Measurements from ENCODE around the gene DOK7.

The DOK7 gene

DNA sequence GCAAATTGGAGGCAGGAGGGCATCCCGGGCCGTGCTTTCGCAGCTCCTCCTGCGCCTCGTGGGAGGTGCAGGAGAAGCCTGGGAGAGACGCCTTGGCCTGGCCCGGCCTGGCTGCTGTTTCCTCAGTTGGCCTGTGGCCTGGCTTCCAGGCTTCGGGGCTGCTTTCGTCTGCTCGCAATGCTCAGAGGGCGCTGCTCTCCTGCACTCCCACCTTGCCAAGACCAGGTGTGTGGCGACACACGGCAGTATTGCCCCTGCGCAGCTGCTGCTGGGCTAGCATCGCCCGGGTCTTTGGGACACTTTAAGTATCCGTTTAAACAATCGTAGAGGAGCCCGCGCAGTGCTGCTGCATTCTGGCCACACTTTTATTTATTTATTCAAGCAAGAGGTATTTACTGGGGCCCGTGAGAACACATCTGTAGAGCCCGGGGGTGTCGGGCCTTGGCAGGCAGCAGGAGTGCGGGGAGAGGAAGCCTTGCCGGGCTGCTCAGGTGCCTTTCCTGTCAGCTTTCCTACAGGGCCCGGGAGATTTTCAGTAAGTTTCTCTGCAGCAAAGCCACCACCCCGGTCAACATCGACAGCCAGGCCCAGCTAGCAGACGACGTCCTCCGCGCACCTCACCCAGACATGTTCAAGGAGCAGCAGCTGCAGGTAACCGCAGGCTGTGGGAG, 47.5 kb upstream of the DOK7 start:
- H3K9me3 ChIP-seq (replicated peaks; ENCODE audit: insufficient read depth, low read length): no peaks in the 10 kb centered on the region
- no peak overlapping the region for H2AFZ ChIP-seq (ENCODE audit: low read length)
- no peak overlapping the region for H3K9ac ChIP-seq (ENCODE audit: low read length)
- no peaks in the 10 kb centered on the region for H3K27me3 ChIP-seq (replicated peaks; ENCODE audit: insufficient read depth, low read length)
- no peaks in the 10 kb centered on the region for H3F3A ChIP-seq (ENCODE audit: insufficient read depth, low read length)
- H3K9me2 ChIP-seq (replicated peaks; ENCODE audit: insufficient read depth, low read length): no peaks in the 10 kb centered on the region
- H3K4me3 ChIP-seq (ENCODE audit: low read length): no peak overlapping the region
- no peak overlapping the region for H3K27ac ChIP-seq (ENCODE audit: low read length)
- TF ChIP-seq, protein P1, sequence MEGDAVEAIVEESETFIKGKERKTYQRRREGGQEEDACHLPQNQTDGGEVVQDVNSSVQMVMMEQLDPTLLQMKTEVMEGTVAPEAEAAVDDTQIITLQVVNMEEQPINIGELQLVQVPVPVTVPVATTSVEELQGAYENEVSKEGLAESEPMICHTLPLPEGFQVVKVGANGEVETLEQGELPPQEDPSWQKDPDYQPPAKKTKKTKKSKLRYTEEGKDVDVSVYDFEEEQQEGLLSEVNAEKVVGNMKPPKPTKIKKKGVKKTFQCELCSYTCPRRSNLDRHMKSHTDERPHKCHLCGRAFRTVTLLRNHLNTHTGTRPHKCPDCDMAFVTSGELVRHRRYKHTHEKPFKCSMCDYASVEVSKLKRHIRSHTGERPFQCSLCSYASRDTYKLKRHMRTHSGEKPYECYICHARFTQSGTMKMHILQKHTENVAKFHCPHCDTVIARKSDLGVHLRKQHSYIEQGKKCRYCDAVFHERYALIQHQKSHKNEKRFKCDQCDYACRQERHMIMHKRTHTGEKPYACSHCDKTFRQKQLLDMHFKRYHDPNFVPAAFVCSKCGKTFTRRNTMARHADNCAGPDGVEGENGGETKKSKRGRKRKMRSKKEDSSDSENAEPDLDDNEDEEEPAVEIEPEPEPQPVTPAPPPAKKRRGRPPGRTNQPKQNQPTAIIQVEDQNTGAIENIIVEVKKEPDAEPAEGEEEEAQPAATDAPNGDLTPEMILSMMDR (IDR thresholded peaks at IDR 0.05; ENCODE audit: low read length): no peak
- no peak for TF ChIP-seq EZH2phosphoT487 (IDR thresholded peaks at IDR 0.05; ENCODE audit: low read length)
- TF ChIP-seq EZH2 (optimal IDR thresholded peaks at IDR 0.05; ENCODE audit: low read depth, low read length): no peak
- H3K4me1 ChIP-seq (ENCODE audit: low read length): no peaks in the 10 kb centered on the region
- no peak overlapping the region for H3K4me2 ChIP-seq (ENCODE audit: low read depth, low read length)
- no peak for DNase-seq
- H4K20me1 ChIP-seq (ENCODE audit: insufficient read depth, low read length): no peaks in the 10 kb centered on the region
- H3K36me3 ChIP-seq (replicated peaks; ENCODE audit: insufficient read depth, low read length): no peaks in the 10 kb centered on the region
- H3K79me2 ChIP-seq (ENCODE audit: low read length): no peaks in the 10 kb centered on the region

DNA sequence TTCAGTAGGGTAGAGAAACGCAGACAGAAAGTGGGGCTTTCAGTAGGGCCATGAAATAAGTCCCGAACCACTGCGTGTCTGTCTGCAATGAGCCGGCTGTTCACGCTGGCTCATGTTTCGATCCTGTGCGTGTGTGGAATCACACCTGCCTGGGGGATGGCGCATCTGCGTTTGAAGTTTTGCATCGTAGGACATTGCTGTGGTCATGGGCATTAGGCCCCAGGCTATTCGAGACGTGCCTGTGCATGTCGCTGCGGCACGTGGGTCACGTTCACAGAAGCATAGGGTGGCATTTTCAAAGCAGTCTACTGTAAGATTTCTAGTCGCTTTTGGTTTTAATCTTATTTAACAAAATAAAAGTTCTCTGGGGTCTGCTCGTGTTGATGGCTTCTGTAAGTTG, 46.8 kb upstream of the DOK7 start:
- H4K20me1 ChIP-seq (ENCODE audit: insufficient read depth, low read length): no peaks in the 10 kb centered on the region
- H3K9ac ChIP-seq (ENCODE audit: low read length): no peak overlapping the region
- DNase-seq: no peak
- H3F3A ChIP-seq (ENCODE audit: insufficient read depth, low read length): no peaks in the 10 kb centered on the region
- H3K9me3 ChIP-seq (replicated peaks; ENCODE audit: insufficient read depth, low read length): no peaks in the 10 kb centered on the region
- H3K4me3 ChIP-seq (ENCODE audit: low read length): no peak overlapping the region
- H2AFZ ChIP-seq (ENCODE audit: low read length): no peak overlapping the region
- no peaks in the 10 kb centered on the region for H3K27me3 ChIP-seq (replicated peaks; ENCODE audit: insufficient read depth, low read length)
- no peaks in the 10 kb centered on the region for H3K79me2 ChIP-seq (ENCODE audit: low read length)
- no peak for TF ChIP-seq EZH2 (optimal IDR thresholded peaks at IDR 0.05; ENCODE audit: low read depth, low read length)
- TF ChIP-seq, protein P1 (IDR thresholded peaks at IDR 0.05; ENCODE audit: low read length): no peak
- no peak for TF ChIP-seq EZH2phosphoT487 (IDR thresholded peaks at IDR 0.05; ENCODE audit: low read length)
- no peak overlapping the region for H3K4me2 ChIP-seq (ENCODE audit: low read depth, low read length)
- no peak overlapping the region for H3K27ac ChIP-seq (ENCODE audit: low read length)
- H3K9me2 ChIP-seq (replicated peaks; ENCODE audit: insufficient read depth, low read length): no peaks in the 10 kb centered on the region
- H3K36me3 ChIP-seq (replicated peaks; ENCODE audit: insufficient read depth, low read length): no peaks in the 10 kb centered on the region
- no peaks in the 10 kb centered on the region for H3K4me1 ChIP-seq (ENCODE audit: low read length)

DNA sequence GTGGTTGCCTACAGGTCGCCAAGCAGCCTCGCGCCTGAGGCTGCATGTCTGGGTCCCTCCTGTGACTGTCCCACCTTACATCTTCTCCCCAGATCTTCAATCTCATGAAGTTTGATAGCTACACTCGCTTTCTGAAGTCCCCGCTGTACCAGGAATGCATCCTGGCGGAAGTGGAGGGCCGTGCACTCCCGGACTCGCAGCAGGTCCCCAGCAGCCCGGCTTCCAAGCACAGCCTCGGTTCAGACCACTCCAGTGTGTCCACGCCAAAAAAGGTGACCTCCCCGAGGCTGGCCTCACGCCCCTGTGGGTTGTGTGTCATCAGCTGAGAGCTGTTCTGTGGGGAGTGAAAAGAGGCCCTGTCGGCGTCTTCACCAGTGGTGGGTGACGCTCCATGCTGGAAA, 46.3 kb upstream of the DOK7 start:
- no peaks in the 10 kb centered on the region for H3K27me3 ChIP-seq (replicated peaks; ENCODE audit: insufficient read depth, low read length)
- no peaks in the 10 kb centered on the region for H4K20me1 ChIP-seq (ENCODE audit: insufficient read depth, low read length)
- no peak overlapping the region for H3K9ac ChIP-seq (ENCODE audit: low read length)
- TF ChIP-seq EZH2 (optimal IDR thresholded peaks at IDR 0.05; ENCODE audit: low read depth, low read length) (no peak), EZH2phosphoT487 (IDR thresholded peaks at IDR 0.05; ENCODE audit: low read length) (no peak)
- TF ChIP-seq, protein P1 (IDR thresholded peaks at IDR 0.05; ENCODE audit: low read length): no peak
- no peak overlapping the region for H3K27ac ChIP-seq (ENCODE audit: low read length)
- no peaks in the 10 kb centered on the region for H3K79me2 ChIP-seq (ENCODE audit: low read length)
- H3K9me2 ChIP-seq (replicated peaks; ENCODE audit: insufficient read depth, low read length): no peaks in the 10 kb centered on the region
- H3F3A ChIP-seq (ENCODE audit: insufficient read depth, low read length): no peaks in the 10 kb centered on the region
- H2AFZ ChIP-seq (ENCODE audit: low read length): no peak overlapping the region
- no peaks in the 10 kb centered on the region for H3K4me1 ChIP-seq (ENCODE audit: low read length)
- H3K4me2 ChIP-seq (ENCODE audit: low read depth, low read length): no peak overlapping the region
- no peaks in the 10 kb centered on the region for H3K36me3 ChIP-seq (replicated peaks; ENCODE audit: insufficient read depth, low read length)
- no peak overlapping the region for H3K4me3 ChIP-seq (ENCODE audit: low read length)
- DNase-seq: no peak
- H3K9me3 ChIP-seq (replicated peaks; ENCODE audit: insufficient read depth, low read length): no peaks in the 10 kb centered on the region

All from MM.1S (cell line).